ENCODE data around the gene NT5M.

The NT5M gene

DNA sequence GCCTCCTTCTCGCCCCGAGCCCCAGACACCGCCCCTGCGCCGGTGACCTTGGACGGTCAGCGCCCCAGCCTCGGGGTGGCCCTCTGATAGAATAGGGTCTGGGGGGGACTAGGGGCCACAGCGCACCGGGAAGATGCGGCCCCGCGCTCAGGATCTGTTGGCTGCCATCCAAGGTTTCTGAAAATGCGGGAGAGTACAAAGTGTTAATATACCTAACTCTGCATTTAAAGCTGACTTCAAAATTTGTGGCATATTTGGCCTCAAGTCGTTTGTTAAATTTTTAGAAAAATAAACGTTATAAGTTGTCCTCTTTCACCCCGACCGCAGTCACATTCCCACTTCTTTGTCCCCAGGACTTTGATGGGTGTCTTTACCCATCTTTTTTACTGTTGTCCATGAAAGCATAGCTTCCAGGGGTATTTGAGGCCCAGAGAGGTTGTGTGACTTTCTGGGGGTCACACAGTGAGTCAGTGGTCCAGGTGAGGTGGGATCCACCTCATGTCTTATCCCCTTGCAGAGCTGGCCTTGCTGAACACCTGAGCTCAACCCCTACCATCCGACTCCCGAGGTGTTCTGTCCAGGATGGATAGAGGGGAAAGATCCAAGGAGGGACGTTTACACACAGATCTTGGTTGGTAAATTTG lies 796 bp downstream of the NT5M start:
- no peak for DNase-seq

DNA sequence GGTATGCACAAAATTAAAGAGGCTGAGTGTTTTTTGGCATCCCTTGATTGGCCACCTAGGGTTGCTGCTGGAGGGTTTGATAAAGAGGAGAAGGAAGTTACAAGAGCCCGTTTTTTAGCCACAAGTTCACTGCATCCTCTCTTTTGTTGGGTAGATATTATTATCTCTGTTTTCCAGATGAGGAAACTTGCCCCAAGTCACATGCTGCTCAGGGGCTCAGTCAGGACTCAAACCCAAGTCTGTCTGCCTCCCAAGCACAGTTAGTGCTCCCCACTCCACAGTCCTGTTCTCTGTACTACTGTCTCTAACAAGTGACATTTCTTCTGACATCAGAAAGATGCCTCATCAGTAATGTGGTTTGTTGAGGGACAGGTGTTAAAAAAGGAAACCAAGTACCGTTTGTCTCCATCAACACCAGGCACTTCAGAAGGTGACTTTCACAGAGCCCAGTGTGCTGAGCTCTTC lies 1.4 kb downstream of the NT5M start:
- peak; percentile 98 for DNase-seq

DNA sequence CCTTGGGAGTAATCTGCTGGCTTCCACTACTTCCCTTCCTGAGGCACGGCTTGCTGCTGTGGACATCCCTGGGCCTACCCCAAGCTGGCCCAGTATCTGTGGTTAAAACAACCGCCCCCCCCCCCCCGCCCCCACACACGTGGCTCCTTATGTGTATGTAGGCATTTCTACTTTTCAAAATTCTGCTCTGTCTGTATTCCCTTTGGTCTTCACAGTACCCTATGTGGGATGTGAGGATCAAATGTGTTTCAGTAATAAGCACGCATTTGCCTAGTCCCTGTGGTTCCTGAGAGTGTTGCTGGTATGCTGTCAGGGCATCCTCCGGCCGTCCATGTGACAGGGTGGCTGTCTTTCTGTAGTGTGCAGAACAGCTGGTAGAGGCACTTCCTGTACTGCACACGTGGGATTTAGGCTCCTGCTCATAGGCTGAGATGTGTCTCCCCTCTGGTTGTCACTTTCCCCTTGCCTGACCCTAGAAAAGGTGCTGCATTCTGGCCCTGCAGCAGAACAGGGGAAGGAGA lies 2.2 kb downstream of the NT5M start:
- peak; percentile 97 for DNase-seq

DNA sequence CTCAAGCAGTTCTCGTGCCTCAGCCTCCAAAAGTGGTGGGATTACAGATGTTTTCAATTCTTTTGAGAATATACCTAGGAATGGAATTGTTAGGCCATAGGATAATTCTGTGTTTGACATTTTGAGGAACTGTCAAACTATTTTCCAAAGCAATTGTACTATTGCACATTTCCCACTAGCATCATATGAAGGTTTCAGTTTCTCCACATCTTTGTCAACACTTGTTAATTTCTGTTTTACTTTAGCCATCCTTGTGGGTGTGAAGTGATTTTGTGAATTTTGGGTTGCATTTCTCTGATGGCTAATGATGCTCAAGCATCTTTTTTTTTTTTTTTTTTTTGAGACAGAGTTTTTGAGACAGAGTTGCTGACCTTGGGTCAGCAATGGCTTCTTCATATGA lies 6.2 kb downstream of the NT5M start:
- no peak for DNase-seq

DNA sequence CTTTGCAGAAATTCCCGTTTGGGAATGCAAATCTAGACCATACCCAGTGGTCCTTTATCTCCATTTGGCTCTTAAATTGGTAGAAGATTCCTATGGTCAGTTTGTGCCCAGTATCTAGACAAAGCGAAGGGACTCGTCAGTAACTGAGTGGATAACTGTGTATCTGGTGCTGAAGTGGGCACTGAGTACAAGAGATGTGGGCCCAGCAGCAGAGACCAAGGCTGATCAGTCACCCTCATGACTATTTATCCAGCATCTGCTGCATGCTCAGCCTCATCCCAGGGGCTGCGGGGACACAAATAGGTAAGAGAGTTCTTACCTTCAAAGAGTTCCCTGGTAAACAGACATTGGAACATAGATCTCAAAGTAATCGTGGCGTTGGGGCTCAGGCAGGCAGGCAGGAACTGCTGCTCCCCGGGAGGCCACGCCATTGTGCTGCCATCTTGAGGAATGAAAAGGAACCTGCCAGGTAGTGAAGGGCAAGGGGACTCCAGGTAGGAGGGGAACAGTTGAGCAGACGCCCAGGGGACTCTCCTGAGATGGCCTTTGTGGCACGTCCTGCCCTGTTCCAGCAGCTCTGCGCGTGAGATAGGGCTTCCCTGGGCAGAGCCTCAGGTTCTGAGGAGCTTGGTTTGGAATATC lies 10.3 kb downstream of the NT5M start:
- DNase-seq = peak; percentile 82

DNA sequence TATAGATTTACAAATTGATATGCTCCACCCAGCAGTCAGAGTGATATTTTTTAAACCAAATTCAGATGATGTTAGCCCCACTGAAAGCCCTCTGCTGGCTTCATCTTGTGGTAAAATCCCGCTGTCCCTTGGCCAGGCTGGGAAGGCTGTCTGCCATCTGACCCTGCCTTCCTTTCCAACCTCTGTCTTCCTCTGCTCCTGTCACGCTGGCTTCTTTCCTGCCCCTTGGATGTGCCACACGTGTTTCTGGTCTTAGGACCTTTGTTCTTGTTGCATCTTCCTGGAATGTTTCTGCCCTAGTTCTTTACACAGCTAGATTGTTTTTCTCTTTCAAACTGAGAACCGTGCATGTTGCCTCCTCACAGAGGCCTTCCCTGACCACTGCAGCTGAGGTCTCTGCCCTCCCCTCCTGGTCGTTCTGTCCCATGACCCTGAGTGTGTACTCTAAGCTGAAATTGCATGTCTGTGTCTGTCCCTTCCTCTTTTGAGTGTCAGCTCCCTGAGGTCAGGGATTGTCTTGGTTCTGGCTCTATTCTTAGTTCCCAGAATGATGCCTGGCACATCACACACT lies 11.4 kb downstream of the NT5M start:
- DNase-seq = no peak

DNA sequence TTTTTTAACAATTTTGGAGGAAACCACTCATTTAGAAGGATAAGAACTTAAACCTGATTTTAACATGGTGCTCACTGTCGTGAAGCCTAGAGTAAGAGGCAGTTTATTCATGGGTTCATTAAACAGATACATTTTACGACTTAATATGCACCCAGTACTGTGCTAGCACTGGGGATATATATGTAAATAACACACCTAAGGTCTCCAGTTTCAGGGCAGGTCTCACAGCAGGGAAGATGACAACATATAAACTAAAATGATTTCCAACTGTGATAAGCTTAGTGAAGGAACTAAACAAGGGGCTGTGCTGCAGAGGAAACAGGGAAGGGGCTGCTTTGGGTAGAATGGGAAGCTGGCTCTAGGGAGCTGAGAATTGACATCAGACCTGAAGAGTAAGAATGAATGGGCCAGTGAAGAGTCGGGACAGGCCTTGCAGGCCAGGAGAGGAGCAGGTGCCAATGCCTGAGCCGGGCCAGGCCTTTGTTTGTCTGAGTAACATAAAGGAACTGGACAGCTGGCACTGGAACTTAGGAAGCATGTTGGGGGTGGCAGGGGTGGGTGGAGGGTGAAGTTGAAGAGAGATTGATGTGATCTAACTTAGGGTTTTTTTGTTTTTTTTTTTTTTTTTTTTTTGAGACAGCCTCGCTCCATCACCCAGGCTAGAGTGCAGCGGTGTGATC lies 12.1 kb downstream of the NT5M start:
- DNase-seq = no peak

DNA sequence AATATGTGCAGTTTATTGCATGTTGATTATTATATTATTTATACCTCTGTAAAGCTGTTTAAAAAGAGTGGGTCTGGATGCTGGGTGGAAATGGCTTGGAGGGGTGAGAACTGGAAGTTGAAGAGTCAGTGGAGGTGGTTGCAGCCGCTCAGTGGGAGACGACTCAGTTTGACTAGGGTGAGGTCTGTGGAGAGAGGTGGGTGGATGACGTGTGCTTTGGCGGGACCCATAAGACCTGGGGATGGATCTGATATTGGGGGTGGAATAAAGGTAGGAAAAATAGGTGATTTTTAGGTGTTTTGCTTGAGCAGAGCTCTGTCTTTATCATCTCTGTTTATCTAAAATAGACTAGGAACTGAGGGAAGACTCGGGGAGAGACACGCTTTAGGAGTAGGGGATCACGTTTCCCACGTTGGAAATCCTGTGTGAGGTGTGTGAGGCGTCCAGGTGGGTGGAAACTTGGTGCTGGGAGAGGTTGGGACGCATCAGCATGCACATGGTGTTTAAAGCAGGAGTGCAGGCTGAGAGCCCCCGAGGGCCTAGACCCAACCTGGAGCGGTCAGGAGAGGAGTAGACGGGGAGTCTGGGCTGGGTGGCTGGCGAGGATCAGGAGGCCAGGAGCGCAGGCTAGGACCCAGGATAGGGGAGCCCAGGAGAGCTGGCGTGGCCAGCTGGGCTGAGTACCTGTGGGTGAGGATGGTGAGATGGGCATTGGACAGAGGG lies 17.2 kb downstream of the NT5M start:
- no peak for DNase-seq

DNA sequence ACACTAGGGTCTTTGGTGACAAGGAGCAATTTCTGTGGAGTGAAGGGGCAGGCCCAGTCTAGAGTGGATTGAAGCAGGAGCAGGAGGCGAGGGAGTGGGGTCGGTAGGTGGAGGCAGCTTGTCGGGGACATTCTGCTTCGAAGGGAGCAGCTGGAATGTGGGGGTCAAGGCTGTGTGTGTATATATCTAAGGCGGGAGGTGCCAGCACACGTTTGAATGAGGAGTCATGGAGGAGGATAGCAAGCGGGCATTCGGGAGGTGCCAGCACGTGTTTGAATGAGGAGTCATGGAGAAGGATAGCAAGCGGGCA lies 17.7 kb downstream of the NT5M start:
- DNase-seq = no peak

DNA sequence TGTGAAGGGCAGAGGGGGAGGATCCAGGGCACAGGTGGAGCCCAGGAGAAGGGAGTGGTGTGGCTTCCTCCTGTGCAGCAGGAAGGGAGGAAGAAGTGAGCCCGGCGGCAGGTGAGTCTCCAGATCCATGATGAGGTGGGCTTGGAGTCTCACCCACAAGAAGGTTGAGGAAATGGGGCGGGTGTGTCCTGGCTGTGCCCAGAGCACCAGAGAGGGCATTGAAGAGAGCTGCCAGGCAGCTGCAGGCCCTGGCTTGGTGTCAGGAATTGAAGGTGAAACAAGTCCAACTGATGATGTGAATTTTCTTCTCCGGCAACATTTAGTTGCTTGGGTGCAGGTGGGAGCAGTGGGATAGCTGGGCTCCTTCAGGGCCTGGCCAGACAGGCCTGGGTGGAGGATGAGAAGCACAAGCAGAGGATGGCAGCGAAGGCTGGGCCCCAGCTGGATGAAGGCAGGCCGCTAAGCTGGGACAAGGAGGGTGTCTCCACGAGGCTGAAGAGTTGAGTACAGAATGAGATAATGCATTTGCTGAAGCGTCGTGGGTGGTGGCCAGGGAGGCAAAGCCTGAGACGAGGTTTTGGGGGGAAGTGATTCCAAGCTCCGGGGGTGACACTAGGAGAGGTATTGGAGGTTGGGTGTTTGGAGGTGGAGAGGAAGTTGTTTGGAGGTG lies 18.3 kb downstream of the NT5M start:
- no peak for DNase-seq

DNA sequence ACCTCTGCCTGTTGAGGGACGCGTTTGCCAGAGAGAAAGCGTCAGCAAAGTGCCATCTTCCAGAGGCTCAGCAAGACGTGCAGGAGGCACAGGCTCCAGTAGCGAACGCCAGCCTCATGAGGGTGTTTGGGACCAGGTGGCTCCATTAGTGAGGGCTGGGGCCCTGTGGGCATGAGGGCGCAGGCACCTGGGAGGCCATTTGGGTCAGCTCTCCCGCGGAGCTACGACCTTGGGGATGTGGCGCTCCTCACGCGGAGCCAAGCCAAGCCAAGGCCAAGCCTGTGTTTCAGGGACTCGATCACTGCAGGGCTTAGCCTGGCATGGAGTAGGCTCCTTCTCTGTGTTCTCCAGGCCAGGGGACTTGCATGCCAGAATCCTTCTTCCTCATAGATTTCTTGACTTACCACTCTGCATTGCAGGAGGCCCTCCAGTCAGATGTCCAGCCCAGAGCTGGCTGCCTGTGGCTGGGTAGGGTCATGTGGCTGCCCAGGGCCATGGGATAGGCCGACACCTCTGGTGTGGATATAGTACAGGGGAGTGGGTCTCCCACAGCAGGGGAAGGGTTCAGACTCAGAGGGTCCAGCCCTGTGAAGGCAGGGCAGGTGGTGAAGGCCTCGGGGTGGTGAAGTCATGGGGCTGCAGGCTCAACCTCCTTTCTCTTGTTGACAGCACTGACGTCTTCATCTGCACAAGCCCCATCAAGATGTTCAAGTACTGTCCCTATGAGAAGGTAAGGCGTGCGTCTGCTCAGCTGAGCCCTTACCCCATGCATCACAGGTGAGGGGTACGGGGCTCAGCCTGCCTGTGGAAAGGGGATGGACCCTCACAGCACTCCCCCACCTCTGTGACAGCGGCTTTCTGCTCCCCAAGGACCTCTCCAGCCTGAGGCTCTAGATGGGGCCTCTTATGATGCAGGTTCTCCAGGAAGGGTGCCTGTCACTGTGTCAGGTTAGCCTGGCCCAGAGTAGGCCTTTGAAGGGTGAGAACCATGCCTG lies 19.6 kb downstream of the NT5M start:
- DNase-seq = no peak

DNA sequence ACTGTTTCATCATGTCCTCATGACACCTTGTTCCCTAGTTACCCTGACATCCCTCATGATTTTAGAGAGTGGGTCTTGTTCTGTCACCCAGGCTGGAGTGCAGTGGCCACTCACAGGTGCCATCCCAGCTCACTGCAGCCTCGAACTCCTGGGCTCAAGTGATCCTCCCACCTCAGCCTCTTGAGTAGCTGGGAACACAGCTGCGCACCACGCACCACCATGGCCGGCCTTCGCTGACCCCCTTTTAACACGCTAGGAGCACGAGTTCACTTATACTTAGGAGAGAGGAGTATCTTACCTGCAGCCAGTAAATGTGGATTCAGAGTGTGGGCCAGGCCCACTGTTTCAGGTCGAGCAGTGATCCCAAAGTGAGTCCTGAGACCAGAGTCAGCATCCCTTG lies 21.4 kb downstream of the NT5M start:
- DNase-seq = no peak

DNA sequence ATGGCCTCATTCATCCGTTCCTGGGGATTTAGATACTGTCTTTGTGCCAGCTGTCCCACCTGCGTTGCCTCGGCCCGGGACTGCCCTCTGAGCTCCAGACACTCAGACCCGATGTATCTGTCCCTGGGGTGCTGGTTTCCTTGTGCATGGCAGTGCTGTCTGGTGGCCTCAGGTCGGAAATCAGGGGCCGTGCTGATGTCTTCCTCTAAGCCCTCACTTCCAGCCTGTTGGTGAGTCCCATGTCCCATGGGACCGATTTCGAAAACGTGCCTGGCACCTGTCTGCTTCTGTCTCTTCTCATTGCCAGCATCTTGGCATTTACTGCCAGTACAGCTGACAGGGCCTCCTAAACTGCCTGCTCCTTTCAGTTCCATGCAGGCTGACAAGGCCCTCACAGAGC lies 22.1 kb downstream of the NT5M start:
- no peak for DNase-seq

DNA sequence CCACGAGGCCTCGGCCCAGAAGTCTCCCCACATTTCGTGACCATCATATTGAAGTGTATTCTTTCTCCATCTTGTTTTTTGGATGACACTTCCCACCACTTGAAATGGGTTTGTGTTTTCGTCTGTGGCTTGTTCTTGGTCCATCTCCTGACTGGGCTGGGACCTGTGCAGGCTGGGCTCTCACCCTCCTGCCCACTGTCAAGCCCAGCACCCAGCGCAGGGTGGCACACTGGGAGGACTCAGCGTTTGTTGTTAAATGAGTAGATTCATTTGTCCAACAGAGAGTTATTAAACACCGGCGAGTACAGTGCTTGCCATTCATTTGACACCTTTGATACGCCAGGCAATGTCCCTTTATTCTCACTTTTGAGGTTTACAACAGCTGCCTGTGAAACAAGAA lies 22.6 kb downstream of the NT5M start:
- DNase-seq = no peak

DNA sequence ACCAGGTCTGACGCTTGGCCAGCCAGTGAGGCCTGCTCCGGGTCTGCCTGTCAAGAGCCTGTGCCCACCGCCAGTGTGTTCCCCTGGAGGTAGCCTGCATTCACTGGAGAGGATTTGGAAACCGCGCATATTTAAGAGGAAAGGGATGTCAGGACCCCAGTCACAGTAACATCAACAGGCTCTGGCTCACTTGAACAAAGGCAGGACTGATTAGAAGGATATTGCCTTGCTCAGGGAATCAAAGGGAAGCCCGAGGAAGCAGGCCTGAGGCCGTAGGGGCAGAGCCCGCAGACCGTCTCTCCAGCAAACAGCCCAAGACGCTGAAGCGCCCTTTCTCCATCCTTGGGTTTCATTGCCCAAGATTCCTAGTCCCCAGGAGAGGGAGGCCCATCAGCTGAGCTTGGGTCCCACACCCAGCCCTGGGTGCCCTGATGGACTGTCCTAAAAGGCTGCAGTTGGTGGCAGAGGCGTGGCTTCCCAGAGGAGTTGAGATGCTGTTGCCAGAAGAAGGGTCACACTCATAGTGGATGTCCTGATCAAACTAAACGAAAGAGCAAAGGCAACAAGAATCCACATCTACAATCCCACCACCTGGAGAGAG lies 23.2 kb downstream of the NT5M start:
- no peak for DNase-seq

DNA sequence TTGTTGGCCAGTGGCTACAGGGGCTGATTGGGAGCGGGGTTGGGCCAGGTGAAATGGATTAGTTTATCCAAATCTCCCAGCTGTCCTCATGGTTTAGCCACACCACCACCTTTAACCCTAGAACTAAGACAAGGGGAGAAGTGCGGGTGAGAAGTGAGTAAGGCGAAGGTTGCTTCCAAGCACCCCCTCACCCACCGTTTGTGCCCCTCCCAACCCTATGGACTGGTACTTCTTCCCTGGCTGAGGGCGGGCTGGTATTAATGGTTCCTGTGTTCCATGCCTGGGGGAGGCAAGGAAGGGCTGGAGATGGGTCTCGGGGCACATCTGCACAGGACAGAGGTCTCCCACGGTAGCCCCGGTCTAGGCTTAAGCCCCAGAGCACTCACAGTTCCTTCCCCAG lies 25.1 kb downstream of the NT5M start:
- no peak for DNase-seq

DNA sequence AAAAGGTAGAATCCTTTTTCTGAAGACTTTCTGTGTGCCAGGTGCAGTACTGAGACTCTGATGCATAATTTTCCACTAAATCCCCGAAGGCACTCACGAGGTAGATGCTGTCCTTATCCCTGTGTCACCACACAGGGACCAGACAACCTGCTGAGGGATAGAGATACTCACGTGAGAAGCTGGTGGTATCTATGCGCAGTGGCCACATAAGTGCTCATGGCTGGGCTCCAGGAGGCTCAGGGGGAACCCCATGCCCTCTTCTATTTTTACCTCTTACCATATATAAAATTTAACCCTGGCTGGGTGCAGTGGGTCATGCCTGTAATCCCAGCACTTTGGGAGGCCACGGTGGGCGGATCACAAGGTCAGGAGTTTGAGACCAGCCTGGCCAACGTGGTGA lies 38.3 kb downstream of the NT5M start:
- no peak for DNase-seq

DNA sequence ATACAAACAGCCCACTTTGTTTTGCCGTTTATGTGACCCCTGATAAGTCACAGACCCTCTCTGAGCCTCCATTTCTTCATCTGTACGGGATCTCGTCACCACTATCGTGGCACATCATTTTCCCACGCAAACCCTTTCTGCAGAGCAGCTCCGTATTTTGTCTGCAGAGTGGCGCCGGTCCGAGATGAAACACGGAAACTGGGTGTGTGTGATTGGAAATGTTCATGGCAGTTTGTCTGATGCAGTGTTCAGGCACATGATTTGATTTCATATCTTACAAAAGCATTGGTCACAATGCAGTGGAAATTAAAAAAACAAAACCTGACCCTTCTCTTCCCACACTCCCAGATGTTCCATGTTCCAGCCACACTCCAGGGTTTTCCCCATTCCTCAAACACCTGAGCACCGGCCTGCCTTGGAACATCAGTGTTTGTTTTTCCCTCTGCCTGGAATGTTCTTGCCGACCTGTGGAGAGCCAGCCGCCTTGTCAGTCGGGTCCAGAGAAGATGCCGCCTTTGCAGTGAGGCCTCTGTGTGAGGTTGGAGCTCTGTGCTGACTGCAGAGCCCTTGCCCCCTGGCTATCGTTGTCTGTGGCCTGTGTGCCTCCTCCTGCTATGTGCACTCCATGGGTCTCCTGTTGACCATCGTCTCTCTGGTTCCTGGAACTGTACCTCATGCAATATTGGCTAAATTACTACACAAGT lies 39.2 kb downstream of the NT5M start:
- no peak for DNase-seq

DNA sequence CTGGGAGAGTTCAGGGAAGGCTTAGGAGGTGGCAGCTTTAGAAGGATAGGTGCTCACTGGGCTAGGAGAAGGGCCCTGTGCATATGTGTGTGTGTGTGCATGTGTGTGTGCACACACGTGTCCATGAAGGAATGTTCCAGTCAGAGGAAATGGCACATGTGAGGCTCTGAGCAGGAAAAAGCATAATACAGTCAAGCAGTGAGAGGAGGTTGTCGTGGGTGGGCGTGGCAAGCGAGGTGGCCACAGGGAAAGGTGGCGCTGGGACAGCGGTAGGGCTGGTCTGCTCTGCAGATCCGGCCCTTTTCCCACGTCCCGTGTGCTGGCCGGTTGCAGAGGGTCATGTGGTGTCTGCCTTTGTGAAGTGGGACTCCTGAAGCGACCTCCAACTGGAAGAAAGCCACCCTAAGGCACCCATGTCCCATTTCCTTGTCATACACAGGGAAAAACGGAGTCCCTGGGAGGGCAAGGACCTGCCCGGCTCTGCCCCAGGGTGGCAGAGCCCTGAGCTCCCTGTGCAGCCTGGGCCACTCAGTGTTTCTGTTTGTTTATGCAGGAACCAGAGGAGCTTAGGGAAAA lies 40.1 kb downstream of the NT5M start:
- no peak for DNase-seq

DNA sequence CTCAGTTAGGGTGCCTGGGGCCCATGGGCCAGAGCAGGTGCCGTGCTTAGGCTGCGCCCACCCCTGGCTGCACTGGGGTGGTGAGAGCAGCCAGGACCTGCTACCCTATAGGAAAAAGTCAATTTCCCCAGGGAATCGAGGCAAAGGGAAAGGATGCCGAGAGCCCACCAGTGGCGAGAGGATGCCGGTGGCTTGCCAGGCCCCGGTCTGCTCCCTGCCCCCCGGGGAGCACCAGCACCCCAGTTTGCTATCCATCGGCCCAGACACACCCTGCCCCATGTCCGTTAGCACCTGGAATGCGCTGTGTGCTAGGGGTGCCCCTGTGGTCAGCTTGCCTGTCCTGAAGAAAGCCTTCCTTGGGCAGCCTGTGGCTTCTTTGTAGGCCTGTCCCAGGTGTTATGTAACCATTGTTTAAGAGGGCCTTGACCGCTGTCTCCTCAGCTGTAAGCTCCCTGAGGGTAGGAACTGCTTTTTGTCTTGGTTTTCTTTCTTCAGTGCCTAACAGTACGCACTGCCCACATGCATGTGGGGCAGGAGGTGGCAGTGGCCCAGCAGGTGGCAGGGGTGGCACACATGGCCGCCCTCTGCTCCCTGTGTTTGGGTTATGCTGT lies 40.8 kb downstream of the NT5M start:
- no peak for DNase-seq
